ENCODE results near the gene ITPKC. TPM values are rescaled to one million over a fixed set of nuclear protein-coding genes. Genes with fewer than 3 reads are reported as not detected.

Gene ITPKC
- total RNA-seq, 5 donors from 2014 or later (not counting 1 experiment from before 2014, with no cell fraction given): 5.9 to 11.8 (median 9.3) TPM

GRCh38 chr19:40691421-40692211, 25.3 kb upstream of the ITPKC start:
- ATAC-seq (replicated peaks in 1 of 4) (no peak), DNase-seq (peak in 2 of 35 experiments; percentile 19 to 38)
- Histone ChIP-seq H3K27me3 (replicated peaks in 1 of 2; ENCODE audit: control insufficient read depth in 2 of 2, extremely low read depth in 1 of 2, insufficient read depth in 2 of 2, low read length in 1 of 2) (no peaks in the 10 kb centered on the region), H3K36me3 (ENCODE audit: control insufficient read depth in 2 of 2, extremely low read depth in 1 of 2, insufficient read depth in 1 of 2, low read length in 1 of 2) (peaks cover 10 to 14% of the 10 kb centered on the region in 2 donors), H3K4me1 (ENCODE audit: control insufficient read depth in 1 of 2, extremely low read depth in 1 of 2, insufficient read depth in 2 of 2, low read length in 2 of 2) (peaks cover 6 to 32% of the 10 kb centered on the region in 2 experiments), H3K9me3 (no peaks in the 10 kb centered on the region), H3K4me3 (ENCODE audit: control insufficient read depth in 1 of 2, extremely low read depth in 1 of 2, low read length in 1 of 2) (peak overlapping the region in 1 of 2 donors; percentile 65), H3K27ac (ENCODE audit: low read length) (no peak overlapping the region)
- WGBS (ENCODE audit: insufficient coverage): 92% methylated on average over 17 of the region's 24 CpGs
- ChIA-PET CTCF (interaction anchor here in 1 of 2 donors (0.6 kb wide), 2 partner anchors 40 to 386 kb away, joined by 5 to 6 read pairs; no protein-coding TSS in a partner anchor), POLR2A (interaction anchor here in 1 of 2 donors (0.5 kb wide), 1 partner anchor 102 kb away, joined by 8 read pairs; no protein-coding TSS in a partner anchor)
- H3K36me3 Mint-ChIP-seq: peaks cover 9% of the 10 kb centered on the region
- no peaks in the 10 kb centered on the region for H3K27me3 Mint-ChIP-seq
- peak overlapping the region in 1 of 2 donors; percentile 2 for H3K27ac Mint-ChIP-seq
- no peaks in the 10 kb centered on the region for H3K9me3 Mint-ChIP-seq
- peak overlapping the region in 2 of 3 donors; percentile 49 to 86 for H3K4me3 Mint-ChIP-seq
- H3K4me1 Mint-ChIP-seq: peaks cover 0 to 4% (median 3%) of the 10 kb centered on the region in 3 donors

DNA sequence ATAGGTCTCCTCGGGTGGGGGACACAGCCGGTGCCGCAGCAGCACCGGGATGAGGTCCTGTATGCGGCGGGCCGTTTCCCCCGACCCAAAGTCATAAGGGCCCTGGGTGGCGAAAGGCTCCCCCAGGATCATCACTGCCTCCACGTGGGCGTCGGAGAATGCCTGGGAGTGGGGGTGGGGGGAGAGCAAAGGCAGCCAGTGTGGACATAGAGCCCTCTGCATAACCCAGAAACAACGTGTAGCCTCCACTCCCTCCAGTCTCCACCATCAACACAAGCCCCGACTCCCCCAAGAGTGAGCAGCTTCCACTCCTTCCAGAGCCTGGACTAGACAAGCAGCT, 24.7 kb upstream of the ITPKC start:
- ChIA-PET POLR2A (no interaction called here), CTCF (interaction anchor here in 1 of 2 donors (0.6 kb wide), 1 partner anchor 40 kb away, joined by 5 read pairs; no protein-coding TSS in a partner anchor)
- Mint-ChIP-seq H3K4me3 (no peak overlapping the region), H3K27me3 (no peaks in the 10 kb centered on the region), H3K27ac (peak overlapping the region in 1 of 2 donors; percentile 2), H3K9me3 (no peaks in the 10 kb centered on the region), H3K36me3 (peaks cover 12% of the 10 kb centered on the region), H3K4me1 (peaks cover 0 to 4% (median 3%) of the 10 kb centered on the region in 3 donors)
- Histone ChIP-seq H3K9me3 (no peaks in the 10 kb centered on the region), H3K4me1 (ENCODE audit: control insufficient read depth in 1 of 2, extremely low read depth in 1 of 2, insufficient read depth in 2 of 2, low read length in 2 of 2) (peaks cover 6 to 28% of the 10 kb centered on the region in 2 experiments), H3K27me3 (replicated peaks in 1 of 2; ENCODE audit: control insufficient read depth in 2 of 2, extremely low read depth in 1 of 2, insufficient read depth in 2 of 2, low read length in 1 of 2) (no peaks in the 10 kb centered on the region), H3K27ac (ENCODE audit: low read length) (no peak overlapping the region), H3K4me3 (ENCODE audit: control insufficient read depth in 1 of 2, extremely low read depth in 1 of 2, low read length in 1 of 2) (no peak overlapping the region), H3K36me3 (ENCODE audit: control insufficient read depth in 2 of 2, extremely low read depth in 1 of 2, insufficient read depth in 1 of 2, low read length in 1 of 2) (peaks cover 10 to 17% of the 10 kb centered on the region in 2 donors)
- 100% methylated on average over 3 of the region's 14 CpGs for WGBS (ENCODE audit: insufficient coverage)
- DNase-seq (no peak), ATAC-seq (replicated peaks in 1 of 4) (no peak)

GRCh38 chr19:40693150-40693788, 23.6 kb upstream of the ITPKC start:
- 92% methylated on average over 5 of the region's 11 CpGs for WGBS (ENCODE audit: insufficient coverage)
- ChIA-PET CTCF (no interaction called here), POLR2A (no interaction called here)
- H3K27ac Mint-ChIP-seq: peak overlapping the region in 1 of 2 donors; percentile 34
- H3K4me1 Mint-ChIP-seq: peaks cover 0 to 4% (median 3%) of the 10 kb centered on the region in 3 donors
- no peaks in the 10 kb centered on the region for H3K27me3 Mint-ChIP-seq
- no peak overlapping the region for H3K27ac ChIP-seq (ENCODE audit: low read length)
- ATAC-seq (replicated peaks in 1 of 4) (no peak), DNase-seq (no peak)
- peaks cover 10 to 17% of the 10 kb centered on the region in 2 donors for H3K36me3 ChIP-seq (ENCODE audit: control insufficient read depth in 2 of 2, extremely low read depth in 1 of 2, insufficient read depth in 1 of 2, low read length in 1 of 2)
- peaks cover 6 to 24% of the 10 kb centered on the region in 2 experiments for H3K4me1 ChIP-seq (ENCODE audit: control insufficient read depth in 1 of 2, extremely low read depth in 1 of 2, insufficient read depth in 2 of 2, low read length in 2 of 2)
- H3K36me3 Mint-ChIP-seq: peaks cover 12% of the 10 kb centered on the region
- no peaks in the 10 kb centered on the region for H3K27me3 ChIP-seq (replicated peaks in 1 of 2; ENCODE audit: control insufficient read depth in 2 of 2, extremely low read depth in 1 of 2, insufficient read depth in 2 of 2, low read length in 1 of 2)
- no peak overlapping the region for H3K4me3 ChIP-seq (ENCODE audit: control insufficient read depth in 1 of 2, extremely low read depth in 1 of 2, low read length in 1 of 2)
- H3K4me3 Mint-ChIP-seq: no peak overlapping the region
- H3K9me3 Mint-ChIP-seq: no peaks in the 10 kb centered on the region
- no peaks in the 10 kb centered on the region for H3K9me3 ChIP-seq

- peaks cover 12% of the 10 kb centered on the region for H3K36me3 Mint-ChIP-seq
- no peaks in the 10 kb centered on the region for H3K9me3 Mint-ChIP-seq
- Histone ChIP-seq H3K4me1 (ENCODE audit: control insufficient read depth in 1 of 2, extremely low read depth in 1 of 2, insufficient read depth in 2 of 2, low read length in 2 of 2) (peaks cover 4 to 23% of the 10 kb centered on the region in 2 experiments), H3K9me3 (no peaks in the 10 kb centered on the region), H3K36me3 (ENCODE audit: control insufficient read depth in 2 of 2, extremely low read depth in 1 of 2, insufficient read depth in 1 of 2, low read length in 1 of 2) (peaks cover 10 to 17% of the 10 kb centered on the region in 2 donors), H3K27me3 (replicated peaks in 1 of 2; ENCODE audit: control insufficient read depth in 2 of 2, extremely low read depth in 1 of 2, insufficient read depth in 2 of 2, low read length in 1 of 2) (no peaks in the 10 kb centered on the region), H3K4me3 (ENCODE audit: control insufficient read depth in 1 of 2, extremely low read depth in 1 of 2, low read length in 1 of 2) (no peak overlapping the region), H3K27ac (ENCODE audit: low read length) (no peak overlapping the region)
- no peak overlapping the region for H3K27ac Mint-ChIP-seq
- H3K27me3 Mint-ChIP-seq: no peaks in the 10 kb centered on the region
- ATAC-seq (replicated peaks in 1 of 4) (no peak), DNase-seq (no peak)
- no peak overlapping the region for H3K4me3 Mint-ChIP-seq
- 92% methylated on average over 2 of the region's 4 CpGs for WGBS (ENCODE audit: insufficient coverage)
- POLR2A ChIA-PET: no interaction called here
- CTCF ChIA-PET: no interaction called here
- peaks cover 0 to 4% (median 3%) of the 10 kb centered on the region in 3 donors for H3K4me1 Mint-ChIP-seq
Observed at GRCh38 chr19:40693896-40694295, 23.0 kb upstream of the ITPKC start.

- Histone ChIP-seq H3K27me3 (replicated peaks in 1 of 2; ENCODE audit: control insufficient read depth in 2 of 2, extremely low read depth in 1 of 2, insufficient read depth in 2 of 2, low read length in 1 of 2) (no peaks in the 10 kb centered on the region), H3K4me1 (ENCODE audit: control insufficient read depth in 1 of 2, extremely low read depth in 1 of 2, insufficient read depth in 2 of 2, low read length in 2 of 2) (peaks cover 0 to 7% of the 10 kb centered on the region in 2 experiments), H3K4me3 (ENCODE audit: control insufficient read depth in 1 of 2, extremely low read depth in 1 of 2, low read length in 1 of 2) (no peak overlapping the region), H3K9me3 (no peaks in the 10 kb centered on the region), H3K27ac (ENCODE audit: low read length) (no peak overlapping the region), H3K36me3 (ENCODE audit: control insufficient read depth in 2 of 2, extremely low read depth in 1 of 2, insufficient read depth in 1 of 2, low read length in 1 of 2) (peaks cover 10 to 24% of the 10 kb centered on the region in 2 donors)
- no peak overlapping the region for H3K4me3 Mint-ChIP-seq
- no peak for DNase-seq
- POLR2A ChIA-PET: no interaction called here
- CTCF ChIA-PET: interaction anchor here (0.5 to 0.7 kb wide), 2 partner anchors 149 to 435 kb away, joined by 5 read pairs; no protein-coding TSS in a partner anchor
- no peak for ATAC-seq (replicated peaks in 1 of 4)
- no peak overlapping the region for H3K27ac Mint-ChIP-seq
- no peaks in the 10 kb centered on the region for H3K9me3 Mint-ChIP-seq
- H3K27me3 Mint-ChIP-seq: no peaks in the 10 kb centered on the region
- peaks cover 0 to 1% (median under 1%) of the 10 kb centered on the region in 3 donors for H3K4me1 Mint-ChIP-seq
- peaks cover 15% of the 10 kb centered on the region for H3K36me3 Mint-ChIP-seq
- no CpG with 5 or more reads among the region's 5 CpGs for WGBS (ENCODE audit: insufficient coverage)
Observed at GRCh38 chr19:40695881-40696280, 21.0 kb upstream of the ITPKC start.

DNA sequence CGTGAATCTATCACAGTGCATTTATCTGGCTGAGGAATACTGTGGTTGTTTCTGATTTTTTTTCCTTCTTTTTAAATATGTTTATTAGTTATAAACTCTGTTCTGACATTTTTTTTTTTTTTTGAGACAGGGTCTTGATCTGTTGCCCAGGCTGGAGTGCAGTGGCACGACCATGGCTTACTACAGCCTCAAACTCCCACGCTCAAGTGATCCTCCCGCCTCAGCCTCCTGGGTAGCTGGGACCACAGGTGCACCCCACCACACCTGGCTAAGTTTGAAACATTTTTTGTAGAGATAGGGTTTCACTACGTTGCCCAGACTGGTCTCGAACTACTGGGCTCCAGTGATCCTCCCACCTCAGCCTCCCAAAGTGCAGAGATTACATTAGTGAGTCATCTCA, 19.9 kb upstream of the ITPKC start:
- Histone ChIP-seq H3K27me3 (replicated peaks in 1 of 2; ENCODE audit: control insufficient read depth in 2 of 2, extremely low read depth in 1 of 2, insufficient read depth in 2 of 2, low read length in 1 of 2) (no peaks in the 10 kb centered on the region), H3K4me3 (ENCODE audit: control insufficient read depth in 1 of 2, extremely low read depth in 1 of 2, low read length in 1 of 2) (no peak overlapping the region), H3K4me1 (ENCODE audit: control insufficient read depth in 1 of 2, extremely low read depth in 1 of 2, insufficient read depth in 2 of 2, low read length in 2 of 2) (no peaks in the 10 kb centered on the region), H3K36me3 (ENCODE audit: control insufficient read depth in 2 of 2, extremely low read depth in 1 of 2, insufficient read depth in 1 of 2, low read length in 1 of 2) (peaks cover 10 to 30% of the 10 kb centered on the region in 2 donors), H3K27ac (ENCODE audit: low read length) (no peak overlapping the region), H3K9me3 (no peaks in the 10 kb centered on the region)
- Mint-ChIP-seq H3K27ac (no peak overlapping the region), H3K36me3 (peaks cover 22% of the 10 kb centered on the region), H3K9me3 (no peaks in the 10 kb centered on the region), H3K4me3 (no peak overlapping the region), H3K27me3 (no peaks in the 10 kb centered on the region), H3K4me1 (no peaks in the 10 kb centered on the region)
- ATAC-seq (replicated peaks in 1 of 4) (no peak), DNase-seq (no peak)
- CTCF ChIA-PET: interaction anchor here in 1 of 2 donors (0.7 kb wide), 1 partner anchor 1152 kb away, joined by 6 read pairs; no protein-coding TSS in a partner anchor
- WGBS (ENCODE audit: insufficient coverage): no CpG with 5 or more reads among the region's 6 CpGs
- POLR2A ChIA-PET: no interaction called here
